Ishikawa (cell line): Measurements from ENCODE around the gene EVA1A.

Source experiments
- CEBPB ChIP-seq: IDR thresholded peaks from 2 replicates; pipeline ENCODE4 v1.6.1; 2012
- CREB1 ChIP-seq: IDR thresholded peaks from 2 replicates; pipeline ENCODE4 v1.6.1; 2012; ENCODE audit warnings: low read depth
- EGR1 ChIP-seq: IDR thresholded peaks from 2 replicates; pipeline ENCODE4 v1.6.1; 2012
- EP300 ChIP-seq: IDR thresholded peaks from 2 replicates; pipeline ENCODE4 v1.6.1; 2012; ENCODE audit warnings: borderline replicate concordance
- FOXM1 ChIP-seq: IDR thresholded peaks from 2 replicates; pipeline ENCODE4 v1.6.1; 2012; ENCODE audit warnings: low read depth, borderline replicate concordance
- MAX ChIP-seq: IDR thresholded peaks from 2 replicates; pipeline ENCODE4 v1.6.1; 2012
- NFIC ChIP-seq: IDR thresholded peaks from 2 replicates; pipeline ENCODE4 v1.6.1; 2012
- RAD21 ChIP-seq: IDR thresholded peaks from 2 replicates; pipeline ENCODE4 v1.6.1; 2012; ENCODE audit warnings: low read depth
- REST ChIP-seq: IDR thresholded peaks from 2 replicates; pipeline ENCODE4 v1.6.1; 2012; ENCODE audit warnings: low read depth, mild to moderate bottlenecking
- TAF1 ChIP-seq: IDR thresholded peaks from 2 replicates; pipeline ENCODE4 v1.6.1; 2012; ENCODE audit warnings: low read depth, mild to moderate bottlenecking
- TCF12 ChIP-seq: IDR thresholded peaks from 2 replicates; pipeline ENCODE4 v1.6.1; 2012; ENCODE audit warnings: low read depth
- TEAD4 ChIP-seq: IDR thresholded peaks from 2 replicates; pipeline ENCODE4 v1.6.1; 2012
- USF1 ChIP-seq: IDR thresholded peaks from 2 replicates; pipeline ENCODE4 v1.6.1; 2012
- YY1 ChIP-seq: IDR thresholded peaks from 2 replicates; pipeline ENCODE4 v1.6.1; 2012; ENCODE audit warnings: low read depth
- ZBTB7A ChIP-seq: IDR thresholded peaks from 2 replicates; pipeline ENCODE4 v1.6.1; 2012; ENCODE audit warnings: low read depth

EVA1A gene

GRCh38 chr2:75500633-75501032, 60.1 kb downstream of the EVA1A start:
- TF ChIP-seq RAD21, result no peak
- TF ChIP-seq ZBTB7A, result no peak
- TF ChIP-seq FOXM1, result no peak
- TF ChIP-seq NFIC, result no peak
- TF ChIP-seq CEBPB, result no peak
- TF ChIP-seq USF1, result no peak
- no peak for TF ChIP-seq CREB1
- no peak for TF ChIP-seq EGR1
- no peak for TF ChIP-seq TCF12
- no peak for TF ChIP-seq YY1
- TF ChIP-seq EP300, result no peak
- TF ChIP-seq TAF1, result no peak
- TF ChIP-seq TEAD4, result no peak
- TF ChIP-seq REST, result no peak
- TF ChIP-seq MAX, result no peak

- no peak for TF ChIP-seq TCF12
- no peak for TF ChIP-seq REST
Measured at GRCh38 chr2:75499534-75499933, 61.2 kb downstream of the EVA1A start.

GRCh38 chr2:75498907-75499306, 61.8 kb downstream of the EVA1A start:
- TF ChIP-seq TAF1, result no peak
- TF ChIP-seq USF1, result no peak
- TF ChIP-seq EGR1, result no peak
- no peak for TF ChIP-seq NFIC
- TF ChIP-seq ZBTB7A, result no peak
- TF ChIP-seq REST, result no peak
- TF ChIP-seq FOXM1, result no peak
- no peak for TF ChIP-seq TEAD4
- no peak for TF ChIP-seq RAD21
- no peak for TF ChIP-seq CEBPB
- TF ChIP-seq MAX, result no peak
- TF ChIP-seq CREB1, result no peak

- TF ChIP-seq ZBTB7A (no peak), CEBPB (no peak), MAX (no peak), TCF12 (no peak), REST (no peak), NFIC (no peak), USF1 (no peak), TEAD4 (no peak), FOXM1 (no peak), EGR1 (no peak), EP300 (no peak), TAF1 (no peak), CREB1 (no peak)
Measured at GRCh38 chr2:75497256-75497655, 63.5 kb downstream of the EVA1A start.
